IMR-90 (cell line): ENCODE results near the gene TMEM219. TPM values are rescaled to one million over a fixed set of nuclear protein-coding genes. Genes with fewer than 3 reads are reported as not detected.

Source experiments
- ATAC-seq: fragments of 200-7000 bp; cut with Tn5 transposase; 2 replicates; pipeline ENCODE4 v1.9.1; 2020; ENCODE audit warnings: low read depth, mild to moderate bottlenecking, moderate library complexity
- BruUV-seq: library from RNA; stranded (reverse); fragments of 400-500 nt; replicated peaks from 2 replicates; lab custom pipeline; 2021; lab: Mats Ljungman, UMichigan
- CTCF ChIA-PET: fragments of 300-600 bp; formaldehyde crosslinking; extraction: SDS; loops from one replicate; lab custom pipeline; 2021; ENCODE audit warnings: antibody characterized with exemption; lab: Yijun Ruan, JAX
- POLR2A ChIA-PET: fragments of 300-600 bp; sonication (Branson Sonifier 250); formaldehyde crosslinking; loops from one replicate; lab custom pipeline; 2022; ENCODE audit warnings: antibody characterized with exemption; ENCODE audit not compliant: unreplicated experiment; lab: Charles Lee
- DNase-seq: peaks from one replicate; pipeline ENCODE4 v3.0.0; 2013
- H2AFZ ChIP-seq: replicated peaks from 2 replicates; pipeline ENCODE3; 2013; ENCODE audit warnings: low read length, mild to moderate bottlenecking; ENCODE audit not compliant: poor library complexity
- H2AK5ac ChIP-seq: 2 replicates; pipeline ENCODE4 v1.6.1; 2013; ENCODE audit warnings: low read depth, low read length, inconsistent platforms
- H2AK9ac ChIP-seq: replicated peaks from 2 replicates; pipeline ENCODE3; 2013; ENCODE audit warnings: mild to moderate bottlenecking, low read depth, low read length, moderate library complexity; ENCODE audit not compliant: poor library complexity
- H2BK120ac ChIP-seq: 2 replicates; pipeline ENCODE4 v1.6.1; 2013; ENCODE audit warnings: low read depth, low read length, inconsistent platforms
- H2BK15ac ChIP-seq: 3 replicates; pipeline ENCODE4 v1.6.1; 2013; ENCODE audit warnings: low read depth, low read length, inconsistent platforms
- H2BK20ac ChIP-seq: 2 replicates; pipeline ENCODE4 v1.6.1; 2013; ENCODE audit warnings: low read depth, mild to moderate bottlenecking, inconsistent platforms, low read length, moderate library complexity
- H2BK5ac ChIP-seq: 2 replicates; pipeline ENCODE4 v1.6.1; 2013; ENCODE audit warnings: mild to moderate bottlenecking, low read depth, low read length, inconsistent platforms; ENCODE audit not compliant: poor library complexity, severe bottlenecking
- H3K14ac ChIP-seq: replicated peaks from 2 replicates; pipeline ENCODE4 v1.6.1; 2013; ENCODE audit warnings: low read depth, low read length, inconsistent platforms
- H3K18ac ChIP-seq: 2 replicates; pipeline ENCODE4 v1.6.1; 2013; ENCODE audit warnings: low read depth, low read length, control low read depth
- H3K23ac ChIP-seq: 2 replicates; pipeline ENCODE4 v1.6.1; 2013; ENCODE audit warnings: low read depth, low read length, inconsistent platforms
- H3K27ac ChIP-seq: 2 replicates; pipeline ENCODE4 v1.5.1; 2013; ENCODE audit warnings: mild to moderate bottlenecking, control low read depth, low read length; ENCODE audit not compliant: insufficient read depth
- H3K27me3 ChIP-seq: 2 replicates; pipeline ENCODE4 v1.6.1; 2013; ENCODE audit warnings: low read length; ENCODE audit not compliant: control insufficient read depth, insufficient read depth
- H3K36me3 ChIP-seq: 2 replicates; pipeline ENCODE4 v1.6.1; 2013; ENCODE audit warnings: low read length, mixed read lengths; ENCODE audit not compliant: control insufficient read depth, insufficient read depth
- H3K4ac ChIP-seq: 2 replicates; pipeline ENCODE4 v1.6.1; 2013; ENCODE audit warnings: low read depth, low read length, inconsistent platforms
- H3K4me1 ChIP-seq: 2 replicates; pipeline ENCODE4 v1.6.1; 2013; ENCODE audit warnings: low read length, mixed read lengths; ENCODE audit not compliant: control insufficient read depth, insufficient read depth
- H3K4me2 ChIP-seq: 2 replicates; pipeline ENCODE4 v1.6.1; 2013; ENCODE audit warnings: low read depth, mild to moderate bottlenecking, control low read depth, low read length, moderate library complexity
- H3K4me3 ChIP-seq: 2 replicates; pipeline ENCODE4 v1.5.1; 2013; ENCODE audit warnings: low read depth, mild to moderate bottlenecking, control low read depth, low read length, moderate library complexity; ENCODE audit not compliant: insufficient read depth
- H3K56ac ChIP-seq: 2 replicates; pipeline ENCODE4 v1.6.1; 2013; ENCODE audit warnings: low read length, inconsistent platforms; ENCODE audit not compliant: insufficient read depth; ENCODE audit errors: extremely low read depth
- H3K79me1 ChIP-seq, 2 experiments: 2 replicates each; pipeline ENCODE4 v1.6.1; 2013; ENCODE audit warnings: low read length in 2 of 2, inconsistent platforms in 1 of 2, low read depth in 1 of 2
- H3K9ac ChIP-seq: 2 replicates; pipeline ENCODE4 v1.6.1; 2013; ENCODE audit warnings: low read depth, low read length, control low read depth
- H3K9me1 ChIP-seq: 2 replicates; pipeline ENCODE4 v1.6.1; 2013; ENCODE audit warnings: low read length, inconsistent platforms; ENCODE audit not compliant: insufficient read depth
- H3K9me3 ChIP-seq: 2 replicates; pipeline ENCODE4 v1.6.1; 2013; ENCODE audit warnings: low read length; ENCODE audit not compliant: control insufficient read depth, insufficient read depth
- H4K20me1 ChIP-seq: 2 replicates; pipeline ENCODE4 v1.6.1; 2013; ENCODE audit warnings: low read length, inconsistent platforms; ENCODE audit not compliant: insufficient read depth
- H4K5ac ChIP-seq: 2 replicates; pipeline ENCODE4 v1.6.1; 2013; ENCODE audit warnings: mild to moderate bottlenecking, low read depth, low read length, control low read depth
- H4K8ac ChIP-seq, 2 experiments: 2 replicates each; pipeline ENCODE4 v1.6.1; 2013; ENCODE audit warnings: low read depth in 2 of 2, low read length in 2 of 2, control low read depth in 1 of 2, inconsistent platforms in 1 of 2
- H4K91ac ChIP-seq: 2 replicates; pipeline ENCODE4 v1.6.1; 2013; ENCODE audit warnings: low read depth, low read length, inconsistent platforms; ENCODE audit not compliant: insufficient read depth
- BHLHE40 ChIP-seq: fragments of 150-350 bp; IDR thresholded peaks from 2 replicates; pipeline ENCODE4 v1.6.1; 2016; ENCODE audit warnings: mild to moderate bottlenecking, low read depth, low read length
- CEBPB ChIP-seq: IDR thresholded peaks from 2 replicates; pipeline ENCODE4 v1.6.1; 2012; ENCODE audit warnings: low read depth, low read length, improper control_type of control experiment
- CHD1 ChIP-seq: IDR thresholded peaks from 2 replicates; pipeline ENCODE4 v1.6.1; 2012; ENCODE audit warnings: low read depth, low read length, improper control_type of control experiment
- FOS ChIP-seq: fragments of 150-350 bp; IDR thresholded peaks from 2 replicates; pipeline ENCODE4 v1.6.1; 2016; ENCODE audit warnings: low read depth, low read length
- POLR2A ChIP-seq: IDR thresholded peaks from 2 replicates; pipeline ENCODE4 v1.6.1; 2012; ENCODE audit warnings: mild to moderate bottlenecking, low read depth, low read length
- RAD21 ChIP-seq: IDR thresholded peaks from 2 replicates; pipeline ENCODE4 v1.6.1; 2012; ENCODE audit warnings: low read length, improper control_type of control experiment
- RCOR1 ChIP-seq: IDR thresholded peaks from 2 replicates; pipeline ENCODE4 v1.6.1; 2012; ENCODE audit warnings: mild to moderate bottlenecking, low read length, improper control_type of control experiment; ENCODE audit not compliant: insufficient replicate concordance
- RFX5 ChIP-seq: IDR thresholded peaks from 2 replicates; pipeline ENCODE4 v1.8.0; 2012; ENCODE audit warnings: low read depth, mild to moderate bottlenecking, low read length, moderate library complexity
- SMC3 ChIP-seq: fragments of 150-350 bp; IDR thresholded peaks from 2 replicates; pipeline ENCODE4 v1.6.1; 2016; ENCODE audit warnings: low read depth, mild to moderate bottlenecking, antibody characterized with exemption, low read length, moderate library complexity
- WGBS, 2 experiments: methylation state at CpG; one replicate each; pipeline versions ENCODE4 v1.1.5 to v1.1.7; 2013; ENCODE audit warnings: missing lambda C conversion rate in 2 of 2; ENCODE audit not compliant: insufficient read length in 1 of 2; ENCODE audit errors: extremely low coverage in 2 of 2; 5-methylcytosine and 5-hydroxymethylcytosine counted together
- dilution Hi-C: fragments of 300-500 bp; cut with HindIII; formaldehyde crosslinking; loops from one replicate; pipeline ENCODE4 v1.14.3; 2018; ENCODE audit warnings: low sequenced_read_pairs; ENCODE audit not compliant: unreplicated experiment
- in situ Hi-C: fragments of 300-500 bp; cut with MboI; formaldehyde crosslinking; loops from 3 replicates; pipeline ENCODE4 v1.14.3; 2019; ENCODE audit warnings: low sequenced_read_pairs, inconsistent platforms, mixed read lengths
- intact Hi-C: fragments of 100-400 bp; cut with micrococcal nuclease; formaldehyde crosslinking; loops from 2 replicates; pipeline ENCODE4 v1.10.0; 2022
- polyA plus RNA-seq, 3 experiments: library from polyadenylated mRNA; depleted of rRNA; stranded (reverse); fragments of >200 nt; gene quantifications; 2 replicates each; pipeline ENCODE4 v1.2.3, GENCODE V29; 2012; ENCODE audit warnings: low replicate concordance in 1 of 3
- total RNA-seq: library from RNA; depleted of rRNA; stranded (reverse); fragments of >200 nt; gene quantifications from 2 replicates; pipeline ENCODE4 v1.2.3, GENCODE V29; 2012
- TF ChIP-seq, protein P1 (sequence below): fragments of 150-350 bp; IDR thresholded peaks from 2 replicates; pipeline ENCODE4 v1.6.1; 2017; ENCODE audit warnings: mild to moderate bottlenecking, antibody characterized with exemption, low read length, low read depth
- TF ChIP-seq, protein P2 (sequence below): conservative IDR thresholded peaks from 2 replicates; pipeline ENCODE4 v1.5.1; 2012; ENCODE audit warnings: mild to moderate bottlenecking, low read depth, low read length, improper control_type of control experiment
- TF ChIP-seq, protein P3 (sequence below): fragments of 150-350 bp; IDR thresholded peaks from 2 replicates; pipeline ENCODE4 v1.6.1; 2016; ENCODE audit warnings: low read depth, mild to moderate bottlenecking, low read length, moderate library complexity, borderline replicate concordance

The TMEM219 gene
- total and polyA plus RNA-seq, 2 of the 4 experiments (the other 2 are of a cell fraction) = 47.0 to 95.3 TPM

DNA sequence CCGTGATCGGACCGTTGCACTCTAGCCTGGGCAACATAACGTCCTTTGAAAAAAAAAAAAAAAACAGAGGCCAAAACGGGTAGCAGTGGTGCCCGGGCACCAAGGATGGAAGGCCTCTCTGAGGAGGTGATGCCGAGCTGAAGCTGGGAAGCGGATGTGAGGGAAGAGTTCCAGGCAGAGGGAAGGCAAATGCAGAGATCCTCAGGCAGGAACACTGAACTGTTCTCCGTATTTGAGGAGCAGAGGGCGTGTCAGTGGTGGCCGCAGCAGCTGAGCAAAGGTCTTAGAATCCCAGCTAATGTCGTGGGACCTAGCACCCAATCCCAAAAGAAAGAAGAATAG lies 35.2 kb upstream of the TMEM219 start:
- intact Hi-C loops (loop anchor here (5.0 kb wide), 2 partner anchors 46 to 71 kb away; partner anchors contain the start of genes HIRIP3, INO80E and TAOK2), in situ Hi-C loops (no loop called here), dilution Hi-C loops (no loop called here)
- H3K36me3 ChIP-seq = peaks cover 6% of the 10 kb centered on the region
- peak overlapping the region; percentile 95 for H4K91ac ChIP-seq
- peak overlapping the region; percentile 81 for H2AK5ac ChIP-seq
- H3K9ac ChIP-seq = peak overlapping the region; percentile 95
- DNase-seq (peak; percentile 23), ATAC-seq (peak; percentile 10)
- H3K14ac ChIP-seq = peak overlapping the region; percentile 99
- H3K4me2 ChIP-seq = peak overlapping the region; percentile 96
- peak overlapping the region; percentile 32 for H2AK9ac ChIP-seq
- peak overlapping the region; percentile 79 for H3K4me3 ChIP-seq
- TF ChIP-seq RAD21 = no peak
- no peak for TF ChIP-seq BHLHE40
- TF ChIP-seq SMC3 = no peak
- TF ChIP-seq, protein P1, sequence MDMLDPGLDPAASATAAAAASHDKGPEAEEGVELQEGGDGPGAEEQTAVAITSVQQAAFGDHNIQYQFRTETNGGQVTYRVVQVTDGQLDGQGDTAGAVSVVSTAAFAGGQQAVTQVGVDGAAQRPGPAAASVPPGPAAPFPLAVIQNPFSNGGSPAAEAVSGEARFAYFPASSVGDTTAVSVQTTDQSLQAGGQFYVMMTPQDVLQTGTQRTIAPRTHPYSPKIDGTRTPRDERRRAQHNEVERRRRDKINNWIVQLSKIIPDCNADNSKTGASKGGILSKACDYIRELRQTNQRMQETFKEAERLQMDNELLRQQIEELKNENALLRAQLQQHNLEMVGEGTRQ = no peak
- no peak for TF ChIP-seq RCOR1
- no peak for TF ChIP-seq POLR2A
- no peak for TF ChIP-seq RFX5
- TF ChIP-seq, protein P2, sequence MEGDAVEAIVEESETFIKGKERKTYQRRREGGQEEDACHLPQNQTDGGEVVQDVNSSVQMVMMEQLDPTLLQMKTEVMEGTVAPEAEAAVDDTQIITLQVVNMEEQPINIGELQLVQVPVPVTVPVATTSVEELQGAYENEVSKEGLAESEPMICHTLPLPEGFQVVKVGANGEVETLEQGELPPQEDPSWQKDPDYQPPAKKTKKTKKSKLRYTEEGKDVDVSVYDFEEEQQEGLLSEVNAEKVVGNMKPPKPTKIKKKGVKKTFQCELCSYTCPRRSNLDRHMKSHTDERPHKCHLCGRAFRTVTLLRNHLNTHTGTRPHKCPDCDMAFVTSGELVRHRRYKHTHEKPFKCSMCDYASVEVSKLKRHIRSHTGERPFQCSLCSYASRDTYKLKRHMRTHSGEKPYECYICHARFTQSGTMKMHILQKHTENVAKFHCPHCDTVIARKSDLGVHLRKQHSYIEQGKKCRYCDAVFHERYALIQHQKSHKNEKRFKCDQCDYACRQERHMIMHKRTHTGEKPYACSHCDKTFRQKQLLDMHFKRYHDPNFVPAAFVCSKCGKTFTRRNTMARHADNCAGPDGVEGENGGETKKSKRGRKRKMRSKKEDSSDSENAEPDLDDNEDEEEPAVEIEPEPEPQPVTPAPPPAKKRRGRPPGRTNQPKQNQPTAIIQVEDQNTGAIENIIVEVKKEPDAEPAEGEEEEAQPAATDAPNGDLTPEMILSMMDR = no peak
- no peak for TF ChIP-seq CHD1
- no peak for TF ChIP-seq FOS
- TF ChIP-seq CEBPB = no peak
- TF ChIP-seq, protein P3, sequence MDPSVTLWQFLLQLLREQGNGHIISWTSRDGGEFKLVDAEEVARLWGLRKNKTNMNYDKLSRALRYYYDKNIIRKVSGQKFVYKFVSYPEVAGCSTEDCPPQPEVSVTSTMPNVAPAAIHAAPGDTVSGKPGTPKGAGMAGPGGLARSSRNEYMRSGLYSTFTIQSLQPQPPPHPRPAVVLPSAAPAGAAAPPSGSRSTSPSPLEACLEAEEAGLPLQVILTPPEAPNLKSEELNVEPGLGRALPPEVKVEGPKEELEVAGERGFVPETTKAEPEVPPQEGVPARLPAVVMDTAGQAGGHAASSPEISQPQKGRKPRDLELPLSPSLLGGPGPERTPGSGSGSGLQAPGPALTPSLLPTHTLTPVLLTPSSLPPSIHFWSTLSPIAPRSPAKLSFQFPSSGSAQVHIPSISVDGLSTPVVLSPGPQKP = no peak
- H3K56ac ChIP-seq = peak overlapping the region; percentile 70
- H3K4me1 ChIP-seq = peaks cover 10% of the 10 kb centered on the region
- no peak overlapping the region for H2BK15ac ChIP-seq
- H4K20me1 ChIP-seq = peaks cover 6% of the 10 kb centered on the region; the same call in 1 of the 2 replicates
- peak overlapping the region; percentile 96 for H4K5ac ChIP-seq
- peak overlapping the region; percentile 28; the same call in 1 of the 2 replicates for H2BK20ac ChIP-seq
- no TSS peak for BruUV-seq
- no peaks in the 10 kb centered on the region for H3K9me3 ChIP-seq
- no peaks in the 10 kb centered on the region for H3K27me3 ChIP-seq
- ChIA-PET CTCF (no interaction called here), POLR2A (interaction anchor here (1.5 kb wide), 1 partner anchor 26 kb away, joined by 6 read pairs; the partner anchor contains the start of gene ASPHD1)
- peak overlapping the region; percentile 92 for H3K27ac ChIP-seq
- peaks cover 15% of the 10 kb centered on the region; the same call in 1 of the 2 replicates for H3K9me1 ChIP-seq
- peak overlapping the region; percentile 71 for H2BK120ac ChIP-seq
- H4K8ac ChIP-seq = peak overlapping the region; percentile 85 to 99
- WGBS, 2 experiments = 0% methylated on average over 7 of the region's 12 CpGs; no CpG with 5 or more reads in 1 of the 2 experiments
- 0 out of 2 replicates have a peak overlapping the region, but pooled peaks have one; percentile 3 for H3K18ac ChIP-seq
- peaks cover 25 to 40% of the 10 kb centered on the region in 2 experiments for H3K79me1 ChIP-seq
- H2AFZ ChIP-seq = peak overlapping the region; percentile 98
- H3K23ac ChIP-seq = peak overlapping the region; percentile 91
- peak overlapping the region; percentile 98 for H3K4ac ChIP-seq
- H2BK5ac ChIP-seq = peak overlapping the region; percentile 92
